Epithelial cell of esophagus (primary cell): Measurements from ENCODE around the gene UBALD1.

Source experiments
- DNase-seq: peaks from one replicate; pipeline ENCODE4 v3.0.0; 2010; ENCODE audit warnings: low read depth
- H3K4me3 ChIP-seq: 2 replicates; pipeline ENCODE4 v1.5.1; 2011; ENCODE audit warnings: mild to moderate bottlenecking, low read length, control low read depth
- TF ChIP-seq, protein P1 (sequence below): IDR thresholded peaks from 2 replicates; pipeline ENCODE4 v1.5.1; 2011; ENCODE audit warnings: low read depth, mild to moderate bottlenecking, low read length, control low read depth, inconsistent platforms; ENCODE audit not compliant: insufficient read depth; ENCODE audit errors: missing control alignments

Gene UBALD1

GRCh38 chr16:4615384-4616046 is 827 bp upstream of the UBALD1 start:
- peak overlapping the region; percentile 41 for H3K4me3 ChIP-seq
- TF ChIP-seq, protein P1, sequence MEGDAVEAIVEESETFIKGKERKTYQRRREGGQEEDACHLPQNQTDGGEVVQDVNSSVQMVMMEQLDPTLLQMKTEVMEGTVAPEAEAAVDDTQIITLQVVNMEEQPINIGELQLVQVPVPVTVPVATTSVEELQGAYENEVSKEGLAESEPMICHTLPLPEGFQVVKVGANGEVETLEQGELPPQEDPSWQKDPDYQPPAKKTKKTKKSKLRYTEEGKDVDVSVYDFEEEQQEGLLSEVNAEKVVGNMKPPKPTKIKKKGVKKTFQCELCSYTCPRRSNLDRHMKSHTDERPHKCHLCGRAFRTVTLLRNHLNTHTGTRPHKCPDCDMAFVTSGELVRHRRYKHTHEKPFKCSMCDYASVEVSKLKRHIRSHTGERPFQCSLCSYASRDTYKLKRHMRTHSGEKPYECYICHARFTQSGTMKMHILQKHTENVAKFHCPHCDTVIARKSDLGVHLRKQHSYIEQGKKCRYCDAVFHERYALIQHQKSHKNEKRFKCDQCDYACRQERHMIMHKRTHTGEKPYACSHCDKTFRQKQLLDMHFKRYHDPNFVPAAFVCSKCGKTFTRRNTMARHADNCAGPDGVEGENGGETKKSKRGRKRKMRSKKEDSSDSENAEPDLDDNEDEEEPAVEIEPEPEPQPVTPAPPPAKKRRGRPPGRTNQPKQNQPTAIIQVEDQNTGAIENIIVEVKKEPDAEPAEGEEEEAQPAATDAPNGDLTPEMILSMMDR = no peak
- no peak for DNase-seq

- peak overlapping the region; percentile 76 for H3K4me3 ChIP-seq
- peak; percentile 32 for DNase-seq
- TF ChIP-seq, protein P1 = no peak
Observed at GRCh38 chr16:4613636-4614570, 785 bp downstream of the UBALD1 start.

DNA sequence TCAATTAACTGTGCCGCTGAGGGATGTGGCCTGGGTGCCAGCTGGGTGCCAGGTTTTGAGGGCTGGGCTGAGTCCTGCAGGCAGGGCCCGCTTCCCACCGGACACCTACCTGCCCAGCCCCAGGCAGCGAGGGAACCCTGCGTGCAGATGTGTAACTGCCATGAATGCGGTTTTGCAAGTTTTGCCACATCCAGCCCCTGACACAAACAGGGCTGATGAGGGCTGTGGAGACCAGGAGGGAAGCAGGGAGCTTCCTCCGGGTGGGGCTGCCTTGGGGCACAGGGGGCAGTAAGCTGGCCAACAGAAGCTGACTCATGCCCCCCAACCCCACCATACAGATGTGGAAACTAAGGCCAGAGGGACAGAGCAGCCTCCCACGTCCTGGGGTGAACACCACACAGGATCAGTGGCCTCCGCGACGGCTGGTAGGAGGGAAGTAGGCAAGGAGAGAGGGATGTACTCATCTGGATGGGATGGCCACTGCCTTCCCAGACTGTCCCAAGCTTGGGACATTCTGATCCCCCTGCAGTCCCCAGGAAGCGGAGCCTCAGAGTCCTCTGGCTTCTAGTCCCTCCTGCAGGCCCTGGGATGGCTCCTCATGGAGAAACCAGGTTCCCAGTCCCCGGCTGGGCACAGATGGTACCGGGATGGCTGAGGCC is 1.6 kb downstream of the UBALD1 start:
- TF ChIP-seq, protein P1 = no peak
- peak overlapping the region; percentile 76 for H3K4me3 ChIP-seq
- DNase-seq = peak; percentile 82

GRCh38 chr16:4612474-4612931 is 2.2 kb downstream of the UBALD1 start:
- no peak for DNase-seq
- TF ChIP-seq, protein P1 = no peak
- peak overlapping the region; percentile 76 for H3K4me3 ChIP-seq

DNA sequence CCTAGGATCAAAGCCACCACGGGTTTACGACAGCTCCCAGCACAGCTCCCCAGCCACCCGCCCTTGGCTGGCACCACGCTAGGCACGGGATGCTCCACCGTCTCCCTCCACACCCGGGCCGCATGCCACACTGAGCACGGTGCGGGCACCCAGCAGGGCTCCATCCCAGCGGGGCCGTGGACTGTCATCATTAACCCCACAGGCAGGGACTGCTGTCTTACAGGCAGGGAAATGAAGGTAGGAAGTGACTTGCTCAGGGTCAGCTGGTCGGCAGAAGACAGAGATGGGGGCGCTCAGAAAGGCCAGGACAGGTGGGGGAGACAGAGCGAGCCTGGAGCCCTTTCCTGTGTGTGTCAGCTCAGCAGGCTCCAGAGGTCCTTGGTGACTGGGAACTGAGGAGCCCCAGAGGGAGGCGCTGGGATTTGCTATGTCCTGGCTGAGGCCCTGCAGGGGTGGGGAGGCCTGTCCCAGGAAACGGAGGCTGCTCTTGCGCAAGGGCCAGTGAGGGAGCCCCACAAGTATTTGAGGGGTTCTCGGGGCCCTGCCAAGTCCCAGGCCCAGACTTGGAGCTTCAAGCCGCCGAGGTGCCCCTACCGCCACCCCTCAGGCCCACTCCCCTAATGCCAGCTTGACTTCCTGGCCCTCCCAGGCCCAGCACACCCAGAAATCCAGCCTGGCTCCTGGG is 3.2 kb downstream of the UBALD1 start:
- DNase-seq = peak; percentile 72
- TF ChIP-seq, protein P1 = no peak
- no peak overlapping the region for H3K4me3 ChIP-seq
